HG03457 (cell line): ENCODE results near the gene DGLUCY.

Source experiments
- ATAC-seq: cut with Tn5 transposase; IDR thresholded peaks from one replicate; pipeline ENCODE4 v1.9.1; 2021; ENCODE audit warnings: moderate number of reproducible peaks; ENCODE audit not compliant: unreplicated experiment

Gene DGLUCY

DNA sequence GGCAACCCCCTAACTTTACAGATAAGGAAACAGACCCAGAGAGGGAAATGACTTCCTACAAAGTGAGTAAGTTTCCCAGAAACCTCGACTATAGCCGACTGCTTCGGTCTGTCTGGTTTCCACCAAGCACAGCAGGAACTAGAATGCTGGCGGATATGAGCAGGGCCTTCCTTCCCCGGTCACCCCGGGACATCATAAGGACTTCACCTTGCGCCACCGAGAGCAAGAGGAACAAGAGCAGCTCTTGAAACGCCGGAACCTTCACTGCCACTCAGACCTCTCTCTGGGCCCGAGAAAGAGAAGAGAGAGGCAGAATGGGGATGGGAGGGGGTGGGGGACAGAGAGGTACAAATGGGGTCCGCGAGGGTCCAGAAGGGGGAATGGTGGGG is 160.0 kb downstream of the DGLUCY start:
- no peak for ATAC-seq

DNA sequence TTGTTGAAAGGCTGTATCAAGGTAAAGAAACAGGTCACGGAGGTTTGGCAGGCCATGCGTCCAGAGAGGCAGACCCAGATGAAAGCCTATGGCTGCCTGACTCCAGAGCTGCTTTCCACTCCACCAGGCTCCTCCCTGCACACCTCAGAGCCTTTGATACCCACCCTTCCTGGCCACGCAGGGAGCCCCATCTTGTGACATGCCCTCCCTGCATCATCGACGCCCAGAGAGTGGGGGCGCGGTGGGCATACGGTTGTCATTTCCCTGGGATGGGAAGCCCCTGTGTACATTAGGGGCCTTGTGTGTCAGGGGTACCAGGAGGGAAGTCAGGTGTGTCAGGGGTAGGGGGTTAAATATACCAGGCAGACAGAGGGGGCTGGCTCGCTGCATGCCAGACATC is 160.9 kb downstream of the DGLUCY start:
- no peak for ATAC-seq
